ENCODE data around the gene PDE6A. TPM values are rescaled to one million over a fixed set of nuclear protein-coding genes. Genes with fewer than 3 reads are reported as not detected.

PDE6A gene
- total RNA-seq, 1 donor from 2014 or later, result 0.14 TPM

DNA sequence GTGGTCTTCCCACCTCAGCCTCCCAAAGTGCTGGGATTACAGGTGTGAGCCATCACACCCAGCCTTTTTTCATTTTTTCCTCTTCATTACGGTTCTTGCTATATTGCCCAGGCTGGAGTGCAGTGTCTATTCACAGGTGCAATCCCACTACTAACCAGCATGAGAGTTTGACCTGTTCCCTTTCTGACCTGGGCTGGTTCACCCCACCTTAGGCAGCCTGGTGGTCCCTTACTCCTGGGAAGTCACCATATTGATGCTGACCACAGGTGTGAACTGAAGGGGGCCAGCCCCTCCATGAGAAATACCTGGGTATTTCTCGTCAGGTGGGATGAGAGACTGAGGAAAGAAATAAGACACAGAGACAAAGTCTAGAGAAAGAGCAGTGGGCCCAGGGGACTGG, 2.4 kb downstream of the PDE6A start:
- H2AFZ ChIP-seq (ENCODE audit: low read depth, low read length), result no peak overlapping the region
- TF ChIP-seq EZH2 (IDR thresholded peaks at IDR 0.05; ENCODE audit: insufficient read depth, low read length), result no peak
- TF ChIP-seq, protein P1, sequence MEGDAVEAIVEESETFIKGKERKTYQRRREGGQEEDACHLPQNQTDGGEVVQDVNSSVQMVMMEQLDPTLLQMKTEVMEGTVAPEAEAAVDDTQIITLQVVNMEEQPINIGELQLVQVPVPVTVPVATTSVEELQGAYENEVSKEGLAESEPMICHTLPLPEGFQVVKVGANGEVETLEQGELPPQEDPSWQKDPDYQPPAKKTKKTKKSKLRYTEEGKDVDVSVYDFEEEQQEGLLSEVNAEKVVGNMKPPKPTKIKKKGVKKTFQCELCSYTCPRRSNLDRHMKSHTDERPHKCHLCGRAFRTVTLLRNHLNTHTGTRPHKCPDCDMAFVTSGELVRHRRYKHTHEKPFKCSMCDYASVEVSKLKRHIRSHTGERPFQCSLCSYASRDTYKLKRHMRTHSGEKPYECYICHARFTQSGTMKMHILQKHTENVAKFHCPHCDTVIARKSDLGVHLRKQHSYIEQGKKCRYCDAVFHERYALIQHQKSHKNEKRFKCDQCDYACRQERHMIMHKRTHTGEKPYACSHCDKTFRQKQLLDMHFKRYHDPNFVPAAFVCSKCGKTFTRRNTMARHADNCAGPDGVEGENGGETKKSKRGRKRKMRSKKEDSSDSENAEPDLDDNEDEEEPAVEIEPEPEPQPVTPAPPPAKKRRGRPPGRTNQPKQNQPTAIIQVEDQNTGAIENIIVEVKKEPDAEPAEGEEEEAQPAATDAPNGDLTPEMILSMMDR (IDR thresholded peaks at IDR 0.05; ENCODE audit: insufficient read depth, low read depth, low read length), result no peak
- Mint-ChIP-seq H3K4me3 (ENCODE audit: unreplicated experiment) (no peak overlapping the region), H3K27ac (ENCODE audit: unreplicated experiment) (no peak overlapping the region), H3K9me3 (ENCODE audit: unreplicated experiment) (no peaks in the 10 kb centered on the region), H3K27me3 (ENCODE audit: low read depth, unreplicated experiment) (peaks cover 3% of the 10 kb centered on the region), H3K4me1 (ENCODE audit: low read depth, unreplicated experiment) (peaks cover 39% of the 10 kb centered on the region), H3K36me3 (ENCODE audit: low read depth, unreplicated experiment) (no peaks in the 10 kb centered on the region)
- no peaks in the 10 kb centered on the region for H3K9me3 ChIP-seq (ENCODE audit: insufficient read depth, low read depth, low read length)
- DNase-seq (ENCODE audit: low read depth) (no peak), FAIRE-seq (no peak)
- H3K9ac ChIP-seq (ENCODE audit: low read length), result no peak overlapping the region
- H4K20me1 ChIP-seq (ENCODE audit: insufficient read depth, low read length), result no peaks in the 10 kb centered on the region
- no peaks in the 10 kb centered on the region for H3K36me3 ChIP-seq (ENCODE audit: insufficient read depth, low read length)
- peaks cover 32% of the 10 kb centered on the region for H3K4me1 ChIP-seq (ENCODE audit: insufficient read depth, low read length)
- no peak overlapping the region for H3K4me3 ChIP-seq (ENCODE audit: insufficient read depth, low read depth, low read length)
- H3K27me3 ChIP-seq (ENCODE audit: insufficient read depth, low read length), result no peaks in the 10 kb centered on the region
- H3K27ac ChIP-seq (ENCODE audit: low read depth, low read length), result no peak overlapping the region
- no peaks in the 10 kb centered on the region for H3K79me2 ChIP-seq (ENCODE audit: insufficient read depth, low read length)
- no peak overlapping the region for H3K4me2 ChIP-seq (ENCODE audit: low read length)

DNA sequence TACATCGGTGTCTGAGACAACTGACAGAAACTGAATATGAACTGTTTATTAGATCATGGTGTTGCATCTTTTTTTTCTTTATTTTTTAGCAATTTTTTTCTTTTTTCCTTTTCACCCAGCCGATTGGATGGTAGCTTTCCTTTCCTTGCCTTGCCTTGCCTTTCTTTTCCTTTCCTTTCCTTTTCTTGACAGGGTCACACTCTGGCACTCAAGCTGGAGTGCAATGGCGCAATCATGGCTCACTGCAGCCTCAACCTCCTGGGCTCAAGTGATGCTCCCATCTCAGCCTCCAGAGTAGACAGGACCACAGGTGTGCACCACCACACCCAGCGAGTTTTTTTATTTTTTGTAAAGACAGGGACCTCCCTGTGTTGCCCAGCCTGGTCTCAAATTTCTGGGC, 2.8 kb downstream of the PDE6A start:
- TF ChIP-seq, protein P1 (IDR thresholded peaks at IDR 0.05; ENCODE audit: insufficient read depth, low read depth, low read length), result no peak
- no peak for TF ChIP-seq EZH2 (IDR thresholded peaks at IDR 0.05; ENCODE audit: insufficient read depth, low read length)
- Histone ChIP-seq H4K20me1 (ENCODE audit: insufficient read depth, low read length) (no peaks in the 10 kb centered on the region), H3K36me3 (ENCODE audit: insufficient read depth, low read length) (no peaks in the 10 kb centered on the region), H3K4me1 (ENCODE audit: insufficient read depth, low read length) (peaks cover 35% of the 10 kb centered on the region), H2AFZ (ENCODE audit: low read depth, low read length) (no peak overlapping the region), H3K27ac (ENCODE audit: low read depth, low read length) (no peak overlapping the region), H3K79me2 (ENCODE audit: insufficient read depth, low read length) (no peaks in the 10 kb centered on the region), H3K9ac (ENCODE audit: low read length) (no peak overlapping the region), H3K4me3 (ENCODE audit: insufficient read depth, low read depth, low read length) (no peak overlapping the region), H3K4me2 (ENCODE audit: low read length) (no peak overlapping the region), H3K9me3 (ENCODE audit: insufficient read depth, low read depth, low read length) (no peaks in the 10 kb centered on the region), H3K27me3 (ENCODE audit: insufficient read depth, low read length) (no peaks in the 10 kb centered on the region)
- Mint-ChIP-seq H3K9me3 (ENCODE audit: unreplicated experiment) (no peaks in the 10 kb centered on the region), H3K27me3 (ENCODE audit: low read depth, unreplicated experiment) (peaks cover under 1% of the 10 kb centered on the region), H3K36me3 (ENCODE audit: low read depth, unreplicated experiment) (no peaks in the 10 kb centered on the region), H3K27ac (ENCODE audit: unreplicated experiment) (no peak overlapping the region), H3K4me3 (ENCODE audit: unreplicated experiment) (no peak overlapping the region), H3K4me1 (ENCODE audit: low read depth, unreplicated experiment) (peaks cover 42% of the 10 kb centered on the region)
- DNase-seq (ENCODE audit: low read depth) (no peak), FAIRE-seq (no peak)

DNA sequence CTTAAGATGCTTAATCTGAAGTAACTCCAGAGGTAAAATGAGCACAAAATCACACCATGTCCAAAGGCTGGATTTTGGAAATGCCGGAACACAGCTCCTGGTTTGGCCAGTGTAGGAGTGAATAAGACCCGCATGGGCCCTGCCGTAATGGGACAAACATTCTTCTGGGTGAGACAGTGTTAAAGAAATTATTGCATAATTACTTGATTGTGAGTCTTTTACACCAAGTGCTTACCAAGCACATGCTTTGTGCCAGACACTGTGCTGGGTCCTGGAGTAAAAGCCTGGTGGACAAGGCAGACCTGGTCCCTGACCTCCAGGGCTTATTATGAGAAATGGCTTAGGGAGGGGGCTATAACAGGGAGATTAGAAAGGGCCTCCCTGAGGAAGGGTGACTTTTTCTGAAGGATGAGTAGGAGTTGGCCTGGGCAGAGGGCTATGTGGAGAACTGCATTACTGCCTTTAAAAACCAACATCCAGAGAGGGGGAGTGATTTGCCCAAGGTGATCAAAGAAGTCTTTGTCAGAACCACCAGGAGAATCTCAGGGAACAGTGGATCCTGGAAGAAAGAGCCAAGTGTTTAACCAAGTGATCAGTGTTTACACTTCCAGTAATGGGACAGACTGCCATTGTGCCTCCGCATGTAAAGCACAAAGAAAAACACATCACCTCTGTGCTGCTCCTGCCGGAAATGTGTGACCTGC, 3.5 kb downstream of the PDE6A start:
- Histone ChIP-seq H2AFZ (ENCODE audit: low read depth, low read length) (no peak overlapping the region), H3K27me3 (ENCODE audit: insufficient read depth, low read length) (no peaks in the 10 kb centered on the region), H3K4me2 (ENCODE audit: low read length) (no peak overlapping the region), H3K79me2 (ENCODE audit: insufficient read depth, low read length) (no peaks in the 10 kb centered on the region), H3K9ac (ENCODE audit: low read length) (no peak overlapping the region), H3K36me3 (ENCODE audit: insufficient read depth, low read length) (no peaks in the 10 kb centered on the region), H4K20me1 (ENCODE audit: insufficient read depth, low read length) (no peaks in the 10 kb centered on the region), H3K4me1 (ENCODE audit: insufficient read depth, low read length) (peaks cover 37% of the 10 kb centered on the region), H3K4me3 (ENCODE audit: insufficient read depth, low read depth, low read length) (no peak overlapping the region), H3K9me3 (ENCODE audit: insufficient read depth, low read depth, low read length) (no peaks in the 10 kb centered on the region), H3K27ac (ENCODE audit: low read depth, low read length) (no peak overlapping the region)
- Mint-ChIP-seq H3K27ac (ENCODE audit: unreplicated experiment) (no peak overlapping the region), H3K9me3 (ENCODE audit: unreplicated experiment) (no peaks in the 10 kb centered on the region), H3K4me3 (ENCODE audit: unreplicated experiment) (no peak overlapping the region), H3K27me3 (ENCODE audit: low read depth, unreplicated experiment) (no peaks in the 10 kb centered on the region), H3K4me1 (ENCODE audit: low read depth, unreplicated experiment) (peaks cover 43% of the 10 kb centered on the region), H3K36me3 (ENCODE audit: low read depth, unreplicated experiment) (no peaks in the 10 kb centered on the region)
- DNase-seq (ENCODE audit: low read depth) (no peak), FAIRE-seq (no peak)
- no peak for TF ChIP-seq EZH2 (IDR thresholded peaks at IDR 0.05; ENCODE audit: insufficient read depth, low read length)
